Erythroblast (primary cell): ENCODE measurements around the gene CHRM5.

Experiments used
- GATA1 ChIP-seq: IDR thresholded peaks from 2 replicates; pipeline ENCODE4 v1.6.1; 2011; ENCODE audit warnings: low read depth, mild to moderate bottlenecking, control low read depth, low read length, moderate library complexity
- POLR2A ChIP-seq: IDR thresholded peaks from 2 replicates; pipeline ENCODE4 v1.6.1; 2011; ENCODE audit warnings: mild to moderate bottlenecking, low read length

GRCh38 chr15:34116620-34117019 is 148.3 kb downstream of the CHRM5 start:
- TF ChIP-seq POLR2A (no peak), GATA1 (no peak)
